HG02642 (cell line): ENCODE measurements around the gene STX7.
A peak's percentile ranks its signal among the peaks of the same experiment; 100 is the strongest.

Experiments used
- ATAC-seq: cut with Tn5 transposase; IDR thresholded peaks from one replicate; pipeline ENCODE4 v1.9.1; 2021; ENCODE audit warnings: mild to moderate bottlenecking; ENCODE audit not compliant: unreplicated experiment, poor library complexity

STX7 gene

GRCh38 chr6:132478674-132479073 is 34.2 kb downstream of the STX7 start:
- ATAC-seq: no peak

- no peak for ATAC-seq
Observed at GRCh38 chr6:132478266-132478665, 34.6 kb downstream of the STX7 start.

DNA sequence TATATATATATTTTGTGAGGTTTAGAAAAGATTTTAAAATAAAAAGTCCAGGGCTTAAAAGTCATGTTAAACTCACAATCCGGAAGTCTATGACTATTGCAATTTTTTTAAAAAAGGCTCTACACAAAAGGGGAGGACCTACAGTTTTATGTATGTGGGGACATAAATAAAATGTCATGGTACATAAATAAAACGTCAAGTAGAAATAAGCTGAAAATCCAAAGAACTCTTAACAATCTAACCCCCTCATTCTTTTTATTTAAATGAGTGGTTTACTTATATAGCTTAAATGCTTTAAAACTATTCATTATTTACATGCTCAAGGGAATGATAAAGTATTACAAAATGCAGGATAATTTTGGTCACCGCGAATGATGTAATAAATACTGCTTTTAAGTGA is 36.2 kb downstream of the STX7 start:
- no peak for ATAC-seq

DNA sequence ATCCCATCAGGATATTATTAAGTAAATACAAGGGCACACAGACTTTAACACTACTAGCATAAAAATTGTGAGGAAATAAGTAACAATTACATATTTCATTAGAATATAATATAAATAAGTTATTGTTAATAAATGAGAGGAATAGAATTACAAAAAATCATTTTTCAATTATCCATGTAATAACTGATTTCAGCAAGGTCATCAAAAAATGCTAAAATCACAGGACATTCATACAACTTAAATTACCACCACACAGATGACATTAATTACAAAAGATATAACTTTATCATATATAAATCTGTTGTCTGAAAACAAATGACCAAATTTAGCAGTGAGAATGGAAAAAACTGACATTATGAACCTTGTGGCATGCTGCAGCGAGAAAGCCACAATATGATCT is 37.0 kb downstream of the STX7 start:
- no peak for ATAC-seq

- no peak for ATAC-seq
Observed at GRCh38 chr6:132471787-132472186, 41.1 kb downstream of the STX7 start.

- ATAC-seq: no peak
Observed at GRCh38 chr6:132466952-132467351, 46.0 kb downstream of the STX7 start.

- peak; percentile 76 for ATAC-seq
Observed at GRCh38 chr6:132465530-132466485, 47.1 kb downstream of the STX7 start.

GRCh38 chr6:132464538-132465256 is 48.2 kb downstream of the STX7 start:
- no peak for ATAC-seq

DNA sequence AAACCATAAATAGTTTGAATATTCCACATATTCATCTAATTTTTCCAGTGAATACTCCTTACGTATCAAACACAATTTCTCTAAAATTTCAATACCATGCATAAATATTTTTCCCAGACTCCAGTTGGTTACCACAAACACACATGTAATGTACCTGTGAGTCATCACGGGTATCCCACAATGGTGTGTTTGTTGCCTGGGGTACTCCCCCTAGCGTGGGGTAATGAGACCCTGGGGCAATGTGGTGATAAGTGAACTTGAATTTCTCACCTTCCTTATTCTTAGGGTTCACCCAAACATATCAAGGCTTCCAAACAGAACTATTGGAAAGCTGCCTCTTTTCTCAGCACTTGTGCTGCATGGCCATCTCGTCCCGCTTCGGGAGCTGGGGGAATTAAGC is 51.0 kb downstream of the STX7 start:
- no peak for ATAC-seq

DNA sequence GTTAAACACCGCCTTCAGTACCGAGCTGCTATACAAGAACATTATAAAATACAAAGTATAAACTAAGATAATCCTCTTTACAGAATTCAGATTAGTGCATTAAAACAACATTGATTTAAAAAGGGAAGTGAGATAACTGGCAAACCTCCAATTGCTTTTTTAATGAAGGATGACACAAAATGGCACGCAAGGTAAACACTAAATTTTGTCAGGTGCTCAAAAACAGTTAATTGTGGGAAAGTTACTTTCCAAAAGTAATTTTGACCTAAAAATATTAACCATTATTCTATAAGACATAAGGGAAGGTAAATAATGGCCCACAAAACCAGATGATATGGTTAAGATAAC is 53.3 kb downstream of the STX7 start:
- ATAC-seq: no peak

DNA sequence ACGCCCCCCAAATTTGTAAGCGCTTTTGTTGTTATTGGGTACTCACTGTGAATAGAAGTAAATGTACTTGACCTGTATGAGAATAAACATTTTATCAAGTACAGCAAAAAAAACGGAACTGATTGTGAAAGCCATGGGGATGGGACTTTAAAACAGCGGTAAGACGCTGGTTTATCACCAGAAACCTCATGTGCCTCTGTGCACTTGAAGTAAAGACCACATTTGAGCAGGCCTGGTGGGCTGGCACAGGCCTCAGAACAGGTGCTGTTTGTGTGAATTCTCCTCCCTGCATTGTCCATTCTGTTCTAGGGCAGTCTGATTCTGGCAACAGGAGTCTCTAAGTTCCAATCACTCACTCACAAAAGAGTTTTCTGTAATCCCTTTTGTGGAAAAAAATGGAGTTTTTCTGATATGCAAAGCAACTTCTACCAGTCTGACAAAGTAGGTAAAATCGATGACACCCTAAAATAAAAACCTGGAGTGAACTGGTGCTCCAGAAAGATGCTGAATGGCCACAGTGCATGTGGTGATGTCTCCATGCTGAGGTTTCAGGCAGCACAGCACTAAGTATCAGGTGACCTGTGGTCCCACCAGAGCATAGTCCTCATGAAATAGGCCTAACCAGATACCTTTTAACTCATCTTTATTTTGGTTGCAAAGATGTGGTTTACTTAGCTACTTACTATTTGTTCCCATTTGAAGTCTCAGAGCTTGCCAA is 53.9 kb downstream of the STX7 start:
- ATAC-seq: no peak

DNA sequence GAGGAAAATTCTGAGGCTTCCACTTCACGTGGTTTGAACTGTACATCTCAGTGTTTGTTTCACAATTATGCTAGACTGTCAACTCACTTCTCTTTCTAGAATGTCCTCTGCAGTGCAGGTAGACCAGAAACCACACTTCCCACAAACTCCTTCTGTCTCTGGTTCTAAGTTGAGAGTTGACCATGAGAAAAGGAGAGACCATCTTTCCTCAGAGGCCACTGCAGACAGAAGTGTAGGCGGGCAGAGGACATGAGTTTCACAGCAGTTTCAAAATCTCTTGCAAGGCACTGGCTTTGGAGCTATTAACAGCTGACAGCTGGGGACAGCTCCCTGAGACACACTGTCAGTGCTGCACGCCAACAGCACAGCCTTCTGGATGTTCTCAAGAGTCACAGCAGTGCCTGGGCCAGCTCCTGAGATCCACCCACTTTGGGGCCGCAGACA is 56.2 kb downstream of the STX7 start:
- peak; percentile 96 for ATAC-seq

DNA sequence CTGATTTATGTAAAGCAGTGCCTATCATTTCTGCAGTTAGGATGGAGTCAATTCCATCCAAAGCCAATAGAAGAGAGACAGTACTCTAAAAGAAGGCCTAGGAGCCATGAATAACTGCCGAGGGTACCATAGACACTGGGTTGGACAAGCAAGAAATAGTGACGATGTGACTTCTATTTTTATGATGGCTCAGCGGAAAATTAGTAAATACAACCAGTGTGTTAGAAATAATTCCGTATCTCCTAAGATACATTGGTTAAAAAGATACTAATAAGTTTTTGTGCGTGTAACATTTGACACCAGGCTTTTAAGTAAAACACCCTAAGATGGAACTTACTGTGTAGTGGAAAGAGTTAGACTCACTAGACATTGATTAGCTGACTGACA is 66.1 kb downstream of the STX7 start:
- ATAC-seq: no peak

DNA sequence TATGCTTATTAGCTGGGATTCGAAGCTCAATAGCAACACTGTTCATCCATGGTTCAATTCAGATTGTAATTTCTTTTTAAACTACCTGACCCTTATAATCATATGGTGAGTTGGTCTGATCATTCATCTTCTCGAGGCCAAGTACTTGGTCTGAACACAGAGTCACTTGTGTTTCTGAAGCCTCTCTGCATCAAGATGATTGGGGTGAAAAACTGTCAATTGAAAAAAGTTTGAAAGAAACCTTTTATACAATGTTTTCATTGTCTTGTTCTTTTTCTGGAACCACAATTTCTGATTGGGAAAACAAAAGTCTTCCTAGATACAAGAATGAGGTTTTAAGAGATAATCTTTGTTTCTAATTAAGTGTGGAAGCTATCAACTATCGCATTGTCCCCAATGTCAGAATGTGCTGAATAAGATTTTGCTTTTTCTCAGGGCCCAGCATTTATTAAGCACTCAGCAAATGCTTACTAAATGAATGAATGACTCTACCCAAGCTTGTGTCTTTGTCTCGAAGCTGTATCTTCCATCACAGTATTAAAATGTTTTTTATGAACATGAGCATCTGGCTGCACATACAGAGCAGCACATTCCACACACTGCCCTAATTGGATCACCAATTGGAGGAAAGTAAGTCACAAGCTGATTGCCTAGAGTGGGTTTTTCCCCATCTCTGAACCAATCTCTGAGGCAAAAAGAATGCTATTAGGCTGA is 66.6 kb downstream of the STX7 start:
- no peak for ATAC-seq

- no peak for ATAC-seq
Observed at GRCh38 chr6:132445201-132445951, 67.5 kb downstream of the STX7 start.

- no peak for ATAC-seq
Observed at GRCh38 chr6:132443206-132443605, 69.7 kb downstream of the STX7 start.

GRCh38 chr6:132430110-132430509 is 82.8 kb downstream of the STX7 start:
- no peak for ATAC-seq

DNA sequence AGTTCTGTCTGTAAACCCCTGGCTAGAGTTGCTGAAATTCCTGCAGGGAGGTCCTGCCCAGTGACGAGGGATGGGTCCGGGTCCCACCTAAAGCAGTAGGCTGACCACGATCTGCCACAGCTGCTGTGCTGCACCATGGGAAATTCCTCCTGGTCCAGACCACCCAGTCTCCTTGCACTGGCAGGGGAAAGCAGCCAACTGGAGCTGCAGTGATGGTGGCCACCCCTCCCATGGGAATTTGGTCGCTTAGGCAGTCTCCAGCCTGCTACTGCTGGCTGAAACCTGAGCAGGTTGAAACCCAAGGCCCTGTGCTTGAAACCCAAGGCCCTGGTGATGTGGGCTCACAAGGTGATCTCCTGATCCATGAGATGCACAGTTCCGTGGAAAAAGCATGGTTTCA is 87.7 kb downstream of the STX7 start:
- no peak for ATAC-seq

- no peak for ATAC-seq
Observed at GRCh38 chr6:132423839-132424238, 89.1 kb downstream of the STX7 start.
